ENCODE data around the gene RAF1.
"Not testable (repeated sequence)": the region's sequence is repeated elsewhere in the genome, so short reads cannot be mapped to it uniquely, and the experiment has no call there.

Gene RAF1

GRCh38 chr3:12556690-12557472 is 107.0 kb downstream of the RAF1 start, which contains the start of gene MKRN2:
Gene MKRN2, plus strand, starts transcription at chr3:12557087. Its CDS starts 64 bp downstream, at chr3:12557151.
- peak within 1 kb of the TSS; percentile 86 for H3K4me3 ChIP-seq (ENCODE audit: low read depth, low read length)
- no peak for TF ChIP-seq CTCF (IDR thresholded peaks at IDR 0.05; ENCODE audit: insufficient read depth, low read depth, low read length, missing control alignments)
- DNase-seq (ENCODE audit: low read depth): peak; percentile 94

GRCh38 chr3:12556314-12556689 is 107.6 kb downstream of the RAF1 start:
- DNase-seq (ENCODE audit: low read depth): no peak
- H3K4me3 ChIP-seq (ENCODE audit: low read depth, low read length): peak overlapping the region; percentile 86
- no peak for TF ChIP-seq CTCF (IDR thresholded peaks at IDR 0.05; ENCODE audit: insufficient read depth, low read depth, low read length, missing control alignments)

GRCh38 chr3:12553921-12554391 is 110.0 kb downstream of the RAF1 start:
- peak; percentile 18 for DNase-seq (ENCODE audit: low read depth)
- H3K4me3 ChIP-seq (ENCODE audit: low read depth, low read length): peak overlapping the region; percentile 56
- no peak for TF ChIP-seq CTCF (IDR thresholded peaks at IDR 0.05; ENCODE audit: insufficient read depth, low read depth, low read length, missing control alignments)

GRCh38 chr3:12549971-12550760 is 113.8 kb downstream of the RAF1 start:
- no peak for DNase-seq (ENCODE audit: low read depth)
- no peak for TF ChIP-seq CTCF (IDR thresholded peaks at IDR 0.05; ENCODE audit: insufficient read depth, low read depth, low read length, missing control alignments)
- H3K4me3 ChIP-seq (ENCODE audit: low read depth, low read length): no peak overlapping the region

- DNase-seq (ENCODE audit: low read depth): no peak
- no peak for TF ChIP-seq CTCF (IDR thresholded peaks at IDR 0.05; ENCODE audit: insufficient read depth, low read depth, low read length, missing control alignments)
- H3K4me3 ChIP-seq (ENCODE audit: low read depth, low read length): no peak within 1 kb of the TSS
Observed at GRCh38 chr3:12545473-12545791, 118.5 kb downstream of the RAF1 start, which contains the start of gene MKRN2OS. Gene MKRN2OS, minus strand, starts transcription at chr3:12545499. Its CDS starts 35 bp downstream, at chr3:12545464.

GRCh38 chr3:12544652-12545472 is 119.1 kb downstream of the RAF1 start:
- TF ChIP-seq CTCF (IDR thresholded peaks at IDR 0.05; ENCODE audit: insufficient read depth, low read depth, low read length, missing control alignments): no peak
- DNase-seq (ENCODE audit: low read depth): no peak
- H3K4me3 ChIP-seq (ENCODE audit: low read depth, low read length): no peak overlapping the region

GRCh38 chr3:12543497-12543896 is 120.4 kb downstream of the RAF1 start:
- DNase-seq (ENCODE audit: low read depth); H3K4me3 ChIP-seq (ENCODE audit: low read depth, low read length): not testable (repeated sequence)

Measured in GM12865 (cell line).